Adrenal gland (tissue), 12 donors: ENCODE data around the gene MSL2. TPM values are rescaled to one million over a fixed set of nuclear protein-coding genes. Genes with fewer than 3 reads are reported as not detected.
"Not testable (repeated sequence)": the region's sequence is repeated elsewhere in the genome, so short reads cannot be mapped to it uniquely, and the experiment has no call there.

ENCODE experiments used
- DNase-seq, 7 donors: peaks; one replicate each; pipeline ENCODE4 v3.0.0-alpha.2; 2019 to 2020
- H3K27ac ChIP-seq, 5 donors: fragments of 200-600 bp; sonication (generic) in 4 of 5; 1 replicate in 3 of 5; 2 replicates in 2 of 5; pipeline versions ENCODE4 v1.5.1 to v1.8.0; 2016 to 2020; ENCODE audit warnings: mild to moderate bottlenecking in 1 of 5
- H3K27me3 ChIP-seq: fragments of 200-600 bp; 2 replicates; pipeline ENCODE4 v1.8.0; 2021
- H3K36me3 ChIP-seq, 2 donors: fragments of 200-600 bp; replicated peaks in 1 of 2; 1 replicate in 1 of 2; 2 replicates in 1 of 2; pipeline versions ENCODE4 v1.5.1 to v1.8.0; 2018 to 2022
- H3K4me1 ChIP-seq, 2 donors: fragments of 200-600 bp; replicated peaks in 1 of 2; 1 replicate in 1 of 2; 2 replicates in 1 of 2; pipeline versions ENCODE4 v1.5.1 to v1.8.0; 2018 to 2021
- H3K4me3 ChIP-seq, 4 donors: fragments of 200-600 bp; sonication (generic) in 3 of 4; one replicate each; pipeline ENCODE4 v1.5.1; 2016 to 2018
- H3K9me3 ChIP-seq, 3 donors: fragments of 200-600 bp; sonication (generic) in 1 of 3; replicated peaks in 1 of 3; 1 replicate in 2 of 3; 2 replicates in 1 of 3; pipeline versions ENCODE4 v1.5.1 to v1.8.0; 2016 to 2021
- POLR2A ChIP-seq, 2 donors: fragments of 450-650 bp; IDR thresholded peaks; one replicate each; pipeline ENCODE4 v1.6.1; 2017; ENCODE audit warnings: antibody characterized with exemption in 2 of 2, mild to moderate bottlenecking in 2 of 2, moderate library complexity in 1 of 2
- WGBS, 4 donors: extraction: QIAGEN DNeasy Blood & Tissue Kit in 2 of 4; methylation state at CpG; one replicate each; pipeline versions ENCODE4 v1.1.5 to v1.1.7; 2013 to 2017; 5-methylcytosine and 5-hydroxymethylcytosine counted together
- intact Hi-C, 2 donors: fragments of 100-400 bp; cut with DNase I; formaldehyde crosslinking; loops; one replicate each; pipeline versions ENCODE4 v1.14.1 to v1.15.0; 2022 to 2023
- polyA plus RNA-seq, 3 donors: library from polyadenylated mRNA; stranded (reverse); fragments of 200-250 nt in 2 of 3; fragments of 350-450 nt in 1 of 3; fragmentation: Illumina TruSeq in 1 of 3; extraction: RNeasy Lipid Tissue Mini Kit (QIAGEN cat#74804) in 1 of 3; gene quantifications; one replicate each; pipeline ENCODE4 v1.2.3, GENCODE V29; 2013 to 2014
- total RNA-seq, 9 donors: library from RNA; depleted of rRNA in 4 of 9; stranded (reverse); fragments of >200 nt in 4 of 9; fragments of 120-200 nt in 1 of 9; fragmentation: NEBNext Ultra II Directional in 1 of 9; extraction: Animal tissue kit (Norgen Biotek cat#: 25700) in 1 of 9; gene quantifications; one replicate each; pipeline versions ENCODE4 v1.1.0 to v1.2.4, GENCODE V29; 2013 to 2023
- TF ChIP-seq, protein P1 (sequence below), 6 experiments: fragments of 450-650 bp in 4 of 6; fragments of 200-600 bp in 2 of 6; sonication (generic) in 1 of 6; IDR thresholded peaks; 1 replicate in 5 of 6; 2 replicates in 1 of 6; pipeline versions ENCODE4 v1.5.1 to v1.8.0; 2016 to 2021; ENCODE audit warnings: antibody characterized with exemption in 6 of 6, mild to moderate bottlenecking in 2 of 6, moderate library complexity in 1 of 6
- donor health status: healthy with polysubstance abuse.
- donor health status: Bipolar disorder and iron deficiency.
- donor health status: DM: yes; HTN: yes; CAD: no.
- donor health status: DM: no; HTN: no; CAD: no.
- donor health status: DM: no; HTN: no; CAD: no.
- donor health status: DM: yes; HTN: yes; CAD: no.

MSL2 gene
- total and polyA plus RNA-seq, 12 donors, result 4.0 to 36.0 (median 19.1) TPM

DNA sequence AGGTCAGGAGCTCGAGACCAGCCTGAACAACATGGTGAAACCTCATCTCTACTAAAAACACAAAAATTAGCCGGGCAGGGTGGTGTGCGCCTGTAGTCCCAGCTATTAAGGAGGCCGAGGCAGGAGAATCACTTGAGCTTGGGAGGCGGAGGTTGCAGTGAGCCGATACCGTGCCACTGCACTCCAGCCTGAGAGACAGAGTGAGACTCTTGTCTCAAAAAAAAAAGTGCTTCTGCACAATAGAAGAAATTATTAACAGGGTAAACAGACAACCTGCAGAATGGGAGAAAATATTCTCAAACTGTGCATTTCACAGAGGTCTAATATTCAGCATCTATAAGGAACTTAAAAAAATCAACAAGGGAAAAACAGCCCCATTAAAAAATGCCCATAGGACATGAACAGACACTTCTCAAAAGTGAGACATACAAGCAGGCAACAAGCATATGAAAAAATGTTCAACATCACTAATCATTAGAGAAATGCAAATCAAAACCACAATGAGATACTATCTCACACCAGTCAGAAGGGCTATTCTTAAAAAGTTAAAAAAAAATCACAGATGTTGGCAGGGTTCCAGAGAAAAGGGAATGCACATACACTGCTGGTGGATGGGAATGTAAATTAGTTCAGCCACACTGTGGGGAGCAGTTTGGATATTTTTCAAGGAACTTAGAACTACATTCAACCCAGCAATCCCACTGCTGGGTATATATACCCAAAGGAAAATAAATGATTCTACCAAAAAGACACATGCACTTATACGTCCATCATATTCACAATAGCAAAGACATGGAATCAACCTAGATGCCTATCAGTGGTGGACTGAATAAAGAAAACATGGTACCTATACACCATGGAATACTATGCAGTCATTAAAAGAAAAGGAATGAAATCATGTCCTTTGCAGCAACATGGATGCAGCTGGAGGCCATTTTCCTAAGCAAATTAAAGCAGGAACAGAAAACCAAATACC lies 75.5 kb downstream of the MSL2 start:
- no peaks in the 10 kb centered on the region for H3K27me3 ChIP-seq
- intact Hi-C loops, result no loop called here
- 94 to 98% (median 97%) methylated on average over 8 of the region's 8 CpGs for WGBS, 4 donors
- TF ChIP-seq POLR2A (IDR thresholded peaks at IDR 0.05), result no peak
- TF ChIP-seq, protein P1, sequence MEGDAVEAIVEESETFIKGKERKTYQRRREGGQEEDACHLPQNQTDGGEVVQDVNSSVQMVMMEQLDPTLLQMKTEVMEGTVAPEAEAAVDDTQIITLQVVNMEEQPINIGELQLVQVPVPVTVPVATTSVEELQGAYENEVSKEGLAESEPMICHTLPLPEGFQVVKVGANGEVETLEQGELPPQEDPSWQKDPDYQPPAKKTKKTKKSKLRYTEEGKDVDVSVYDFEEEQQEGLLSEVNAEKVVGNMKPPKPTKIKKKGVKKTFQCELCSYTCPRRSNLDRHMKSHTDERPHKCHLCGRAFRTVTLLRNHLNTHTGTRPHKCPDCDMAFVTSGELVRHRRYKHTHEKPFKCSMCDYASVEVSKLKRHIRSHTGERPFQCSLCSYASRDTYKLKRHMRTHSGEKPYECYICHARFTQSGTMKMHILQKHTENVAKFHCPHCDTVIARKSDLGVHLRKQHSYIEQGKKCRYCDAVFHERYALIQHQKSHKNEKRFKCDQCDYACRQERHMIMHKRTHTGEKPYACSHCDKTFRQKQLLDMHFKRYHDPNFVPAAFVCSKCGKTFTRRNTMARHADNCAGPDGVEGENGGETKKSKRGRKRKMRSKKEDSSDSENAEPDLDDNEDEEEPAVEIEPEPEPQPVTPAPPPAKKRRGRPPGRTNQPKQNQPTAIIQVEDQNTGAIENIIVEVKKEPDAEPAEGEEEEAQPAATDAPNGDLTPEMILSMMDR (IDR thresholded peaks at IDR 0.05), result no peak
- no peak for DNase-seq
- no peak overlapping the region for H3K27ac ChIP-seq
- H3K4me1 ChIP-seq, result no peaks in the 10 kb centered on the region
- no peaks in the 10 kb centered on the region for H3K9me3 ChIP-seq
- no peaks in the 10 kb centered on the region for H3K36me3 ChIP-seq
- no peak overlapping the region for H3K4me3 ChIP-seq

DNA sequence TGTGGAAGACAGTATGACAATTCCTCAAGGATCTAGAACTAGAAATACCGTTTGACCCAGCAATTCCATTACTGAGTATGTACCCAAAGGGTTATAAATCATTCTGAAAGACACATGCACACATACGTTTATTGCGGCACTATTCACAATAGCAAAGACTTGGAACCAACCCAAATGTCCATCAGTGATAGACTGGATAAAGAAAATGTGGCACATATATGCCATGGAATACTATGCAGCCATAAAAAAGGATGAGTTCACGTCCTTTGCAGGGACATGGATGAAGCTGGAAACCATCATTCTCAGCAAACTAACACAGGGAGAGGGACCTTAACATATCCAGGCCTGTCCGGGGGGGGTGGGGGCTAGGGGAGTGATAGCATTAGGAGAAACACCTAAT lies 76.4 kb downstream of the MSL2 start:
- intact Hi-C loops, H3K4me1 ChIP-seq: not testable (repeated sequence)

DNA sequence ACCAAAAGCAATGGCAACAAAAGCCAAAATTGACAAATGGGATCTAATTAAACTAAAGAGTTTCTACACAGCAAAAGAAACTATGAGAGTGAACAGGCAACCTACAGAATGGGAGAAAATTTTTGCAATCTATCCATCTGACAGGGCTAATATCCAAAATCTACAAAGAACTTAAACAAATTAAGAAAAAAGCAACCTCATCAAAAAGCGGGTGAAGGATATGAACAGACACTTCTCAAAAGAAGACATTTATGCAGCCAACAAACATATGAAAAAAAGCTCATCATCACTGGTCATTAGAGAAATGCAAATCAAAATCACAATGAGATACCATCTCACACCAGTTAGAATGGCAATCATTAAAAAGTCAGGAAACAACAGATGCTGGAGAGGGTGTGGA lies 76.8 kb downstream of the MSL2 start:
- H3K27me3 ChIP-seq, H3K4me3 ChIP-seq, DNase-seq, H3K27ac ChIP-seq, intact Hi-C loops, H3K9me3 ChIP-seq, H3K4me1 ChIP-seq, H3K36me3 ChIP-seq: not testable (repeated sequence)
- 90 to 100% (median 98%) methylated on average over 1 of the region's 1 CpG for WGBS, 4 donors

More for the DNA sequence above, 76.4 kb downstream of the MSL2 start:
- not testable (repeated sequence) for H3K36me3 ChIP-seq, H3K9me3 ChIP-seq, H3K27ac ChIP-seq, H3K4me3 ChIP-seq, DNase-seq, H3K27me3 ChIP-seq
- WGBS, 4 donors, result 88 to 94% (median 90%) methylated on average over 5 of the region's 5 CpGs

DNA sequence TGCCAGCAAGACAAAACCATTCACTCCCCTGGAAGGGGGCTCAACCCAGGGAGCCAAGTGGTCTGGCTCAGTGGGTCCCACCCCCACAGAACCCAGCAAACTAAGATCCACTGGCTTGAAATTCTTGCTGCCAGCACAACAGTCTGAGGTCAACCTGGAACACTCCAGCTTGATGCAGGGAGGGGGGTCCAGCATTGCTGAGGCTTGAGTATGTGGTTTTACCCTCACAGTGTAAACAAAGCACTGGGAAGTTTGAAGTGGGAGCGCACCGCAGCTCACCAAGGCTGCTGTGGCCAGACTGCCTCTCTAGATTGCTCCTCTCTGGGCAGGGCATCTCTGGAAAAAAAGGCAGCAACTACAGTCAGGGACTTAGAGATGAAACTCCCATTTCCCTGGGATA lies 81.7 kb downstream of the MSL2 start:
- no peaks in the 10 kb centered on the region for H3K27me3 ChIP-seq
- TF ChIP-seq, protein P1 (IDR thresholded peaks at IDR 0.05), result no peak
- TF ChIP-seq POLR2A (IDR thresholded peaks at IDR 0.05), result no peak
- intact Hi-C loops, result no loop called here
- H3K4me1 ChIP-seq, result no peaks in the 10 kb centered on the region
- no peak overlapping the region for H3K27ac ChIP-seq
- DNase-seq, result no peak
- no peaks in the 10 kb centered on the region for H3K9me3 ChIP-seq
- 98 to 100% (median 99%) methylated on average over 2 of the region's 2 CpGs for WGBS, 4 donors
- H3K4me3 ChIP-seq, result no peak overlapping the region
- no peaks in the 10 kb centered on the region for H3K36me3 ChIP-seq

DNA sequence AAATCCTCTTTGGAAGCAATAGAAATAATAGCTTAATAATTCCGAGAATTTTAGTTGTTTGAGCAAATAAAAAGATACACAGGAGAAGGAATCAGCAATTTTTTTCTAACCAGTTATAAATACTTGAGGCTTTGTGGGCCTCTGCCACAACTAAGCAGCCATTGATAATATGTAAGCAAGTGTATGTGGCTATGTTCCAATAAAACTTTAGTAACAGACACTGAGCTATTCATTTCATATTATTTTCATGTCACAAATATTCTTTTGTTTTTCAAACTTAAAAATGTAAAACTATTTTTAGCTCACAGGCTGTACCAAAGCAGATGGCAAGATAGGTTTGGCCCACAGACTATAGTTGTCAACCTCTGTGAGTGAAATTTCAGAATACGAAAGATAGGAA lies 85.7 kb downstream of the MSL2 start:
- H3K27ac ChIP-seq, result no peak overlapping the region
- H3K9me3 ChIP-seq, result no peaks in the 10 kb centered on the region
- no peak overlapping the region for H3K4me3 ChIP-seq
- no peak for TF ChIP-seq POLR2A (IDR thresholded peaks at IDR 0.05)
- TF ChIP-seq, protein P1 (IDR thresholded peaks at IDR 0.05), result no peak
- H3K27me3 ChIP-seq, result no peaks in the 10 kb centered on the region
- intact Hi-C loops, result no loop called here
- DNase-seq, result no peak
- H3K4me1 ChIP-seq, result no peaks in the 10 kb centered on the region
- no peaks in the 10 kb centered on the region for H3K36me3 ChIP-seq
- 91 to 97% (median 93%) methylated on average over 2 of the region's 2 CpGs for WGBS, 4 donors
